Measurements from ENCODE around the gene ZBP1. TPM values are rescaled to one million over a fixed set of nuclear protein-coding genes. Genes with fewer than 3 reads are reported as not detected.

ZBP1 gene
- polyA plus RNA-seq, 4 donors = 0.37 to 2.7 (median 1.6) TPM

- FAIRE-seq (no peak), DNase-seq (no peak)
- Histone ChIP-seq H3K9me3 (ENCODE audit: control insufficient read depth in 2 of 2, insufficient read depth in 1 of 2, low read depth in 1 of 2, low read length in 1 of 2) (peaks cover 0 to 8% of the 10 kb centered on the region in 2 donors), H3K27ac (ENCODE audit: low read depth in 1 of 3, low read length in 2 of 3) (no peak overlapping the region), H3K27me3 (ENCODE audit: control insufficient read depth in 3 of 3, insufficient read depth in 3 of 3, low read length in 3 of 3) (no peaks in the 10 kb centered on the region), H3K4me1 (ENCODE audit: control insufficient read depth in 3 of 3, insufficient read depth in 2 of 3, low read depth in 1 of 3, low read length in 2 of 3) (peaks cover 3 to 52% (median 10%) of the 10 kb centered on the region in 3 donors), H3K4me3 (ENCODE audit: low read depth in 1 of 3, low read length in 3 of 3) (no peak overlapping the region), H3K36me3 (ENCODE audit: control insufficient read depth in 3 of 3, insufficient read depth in 2 of 3, low read depth in 1 of 3, low read length in 3 of 3) (no peaks in the 10 kb centered on the region)
- 74 to 94% (median 83%) methylated on average over 2 of the region's 2 CpGs for WGBS, 3 donors
Measured at GRCh38 chr20:57576002-57576401, 44.2 kb downstream of the ZBP1 start.

- no peak overlapping the region for H3K27ac ChIP-seq (ENCODE audit: low read depth in 1 of 3, low read length in 2 of 3)
- H3K4me1 ChIP-seq (ENCODE audit: control insufficient read depth in 3 of 3, insufficient read depth in 2 of 3, low read depth in 1 of 3, low read length in 2 of 3) = peaks cover 3 to 51% (median 9%) of the 10 kb centered on the region in 3 donors
- peaks cover 0 to 8% of the 10 kb centered on the region in 2 donors for H3K9me3 ChIP-seq (ENCODE audit: control insufficient read depth in 2 of 2, insufficient read depth in 1 of 2, low read depth in 1 of 2, low read length in 1 of 2)
- no peak overlapping the region for H3K4me3 ChIP-seq (ENCODE audit: low read depth in 1 of 3, low read length in 3 of 3)
- FAIRE-seq = no peak
- no peaks in the 10 kb centered on the region for H3K36me3 ChIP-seq (ENCODE audit: control insufficient read depth in 3 of 3, insufficient read depth in 2 of 3, low read depth in 1 of 3, low read length in 3 of 3)
- no peaks in the 10 kb centered on the region for H3K27me3 ChIP-seq (ENCODE audit: control insufficient read depth in 3 of 3, insufficient read depth in 3 of 3, low read length in 3 of 3)
- no peak for DNase-seq
Measured at GRCh38 chr20:57574954-57575353, 45.3 kb downstream of the ZBP1 start.

- Histone ChIP-seq H3K9me3 (ENCODE audit: control insufficient read depth in 2 of 2, insufficient read depth in 1 of 2, low read depth in 1 of 2, low read length in 1 of 2) (peaks cover 0 to 8% of the 10 kb centered on the region in 2 donors), H3K36me3 (ENCODE audit: control insufficient read depth in 3 of 3, insufficient read depth in 2 of 3, low read depth in 1 of 3, low read length in 3 of 3) (no peaks in the 10 kb centered on the region), H3K27me3 (ENCODE audit: control insufficient read depth in 3 of 3, insufficient read depth in 3 of 3, low read length in 3 of 3) (no peaks in the 10 kb centered on the region), H3K4me1 (ENCODE audit: control insufficient read depth in 3 of 3, insufficient read depth in 2 of 3, low read depth in 1 of 3, low read length in 2 of 3) (peaks cover 3 to 48% (median 7%) of the 10 kb centered on the region in 3 donors), H3K4me3 (ENCODE audit: low read depth in 1 of 3, low read length in 3 of 3) (no peak overlapping the region), H3K27ac (ENCODE audit: low read depth in 1 of 3, low read length in 2 of 3) (no peak overlapping the region)
- FAIRE-seq (no peak), DNase-seq (no peak)
- 59 to 85% (median 66%) methylated on average over 5 of the region's 5 CpGs for WGBS, 3 donors
Measured at GRCh38 chr20:57573894-57574293, 46.3 kb downstream of the ZBP1 start.

GRCh38 chr20:57573242-57573641 is 47.0 kb downstream of the ZBP1 start:
- H3K36me3 ChIP-seq (ENCODE audit: control insufficient read depth in 3 of 3, insufficient read depth in 2 of 3, low read depth in 1 of 3, low read length in 3 of 3) = no peaks in the 10 kb centered on the region
- FAIRE-seq (no peak), DNase-seq (no peak)
- H3K4me3 ChIP-seq (ENCODE audit: low read depth in 1 of 3, low read length in 3 of 3) = no peak overlapping the region
- H3K9me3 ChIP-seq (ENCODE audit: control insufficient read depth in 2 of 2, insufficient read depth in 1 of 2, low read depth in 1 of 2, low read length in 1 of 2) = peaks cover 0 to 8% of the 10 kb centered on the region in 2 donors
- H3K27ac ChIP-seq (ENCODE audit: low read depth in 1 of 3, low read length in 2 of 3) = no peak overlapping the region
- no peaks in the 10 kb centered on the region for H3K27me3 ChIP-seq (ENCODE audit: control insufficient read depth in 3 of 3, insufficient read depth in 3 of 3, low read length in 3 of 3)
- 65 to 85% (median 75%) methylated on average over 12 of the region's 12 CpGs for WGBS, 3 donors
- peaks cover 3 to 44% (median 7%) of the 10 kb centered on the region in 3 donors for H3K4me1 ChIP-seq (ENCODE audit: control insufficient read depth in 3 of 3, insufficient read depth in 2 of 3, low read depth in 1 of 3, low read length in 2 of 3)

- H3K27ac ChIP-seq (ENCODE audit: low read depth in 1 of 3, low read length in 2 of 3) = peak overlapping the region in 2 of 3 donors; percentile 6 to 69
- no peak overlapping the region for H3K4me3 ChIP-seq (ENCODE audit: low read depth in 1 of 3, low read length in 3 of 3)
- WGBS, 3 donors = 47 to 74% (median 56%) methylated on average over 3 of the region's 3 CpGs
- no peaks in the 10 kb centered on the region for H3K36me3 ChIP-seq (ENCODE audit: control insufficient read depth in 3 of 3, insufficient read depth in 2 of 3, low read depth in 1 of 3, low read length in 3 of 3)
- H3K27me3 ChIP-seq (ENCODE audit: control insufficient read depth in 3 of 3, insufficient read depth in 3 of 3, low read length in 3 of 3) = no peaks in the 10 kb centered on the region
- peaks cover 0 to 8% of the 10 kb centered on the region in 2 donors for H3K9me3 ChIP-seq (ENCODE audit: control insufficient read depth in 2 of 2, insufficient read depth in 1 of 2, low read depth in 1 of 2, low read length in 1 of 2)
- H3K4me1 ChIP-seq (ENCODE audit: control insufficient read depth in 3 of 3, insufficient read depth in 2 of 3, low read depth in 1 of 3, low read length in 2 of 3) = peaks cover 0 to 41% (median 3%) of the 10 kb centered on the region in 3 donors
- DNase-seq = peak in 1 of 2 donors; percentile 78
- no peak for FAIRE-seq
Measured at GRCh38 chr20:57571782-57572416, 48.3 kb downstream of the ZBP1 start.

- no peak overlapping the region for H3K4me3 ChIP-seq (ENCODE audit: low read depth in 1 of 3, low read length in 3 of 3)
- no peaks in the 10 kb centered on the region for H3K27me3 ChIP-seq (ENCODE audit: control insufficient read depth in 3 of 3, insufficient read depth in 3 of 3, low read length in 3 of 3)
- 74 to 83% (median 82%) methylated on average over 8 of the region's 8 CpGs for WGBS, 3 donors
- FAIRE-seq (no peak), DNase-seq (no peak)
- no peak overlapping the region for H3K27ac ChIP-seq (ENCODE audit: low read depth in 1 of 3, low read length in 2 of 3)
- peaks cover 0 to 41% (median 3%) of the 10 kb centered on the region in 3 donors for H3K4me1 ChIP-seq (ENCODE audit: control insufficient read depth in 3 of 3, insufficient read depth in 2 of 3, low read depth in 1 of 3, low read length in 2 of 3)
- H3K36me3 ChIP-seq (ENCODE audit: control insufficient read depth in 3 of 3, insufficient read depth in 2 of 3, low read depth in 1 of 3, low read length in 3 of 3) = peaks cover 0 to 2% (median 0%) of the 10 kb centered on the region in 3 donors
- peaks cover 0 to 6% of the 10 kb centered on the region in 2 donors for H3K9me3 ChIP-seq (ENCODE audit: control insufficient read depth in 2 of 2, insufficient read depth in 1 of 2, low read depth in 1 of 2, low read length in 1 of 2)
Measured at GRCh38 chr20:57570920-57571319, 49.3 kb downstream of the ZBP1 start.

- FAIRE-seq (no peak), DNase-seq (no peak)
- Histone ChIP-seq H3K4me1 (ENCODE audit: control insufficient read depth in 3 of 3, insufficient read depth in 2 of 3, low read depth in 1 of 3, low read length in 2 of 3) (peaks cover 0 to 41% (median 3%) of the 10 kb centered on the region in 3 donors), H3K4me3 (ENCODE audit: low read depth in 1 of 3, low read length in 3 of 3) (no peak overlapping the region), H3K27ac (ENCODE audit: low read depth in 1 of 3, low read length in 2 of 3) (no peak overlapping the region), H3K36me3 (ENCODE audit: control insufficient read depth in 3 of 3, insufficient read depth in 2 of 3, low read depth in 1 of 3, low read length in 3 of 3) (peaks cover 0 to 5% (median 3%) of the 10 kb centered on the region in 3 donors), H3K27me3 (ENCODE audit: control insufficient read depth in 3 of 3, insufficient read depth in 3 of 3, low read length in 3 of 3) (no peaks in the 10 kb centered on the region), H3K9me3 (ENCODE audit: control insufficient read depth in 2 of 2, insufficient read depth in 1 of 2, low read depth in 1 of 2, low read length in 1 of 2) (no peaks in the 10 kb centered on the region)
- 69 to 71% (median 71%) methylated on average over 20 of the region's 20 CpGs for WGBS, 3 donors
Measured at GRCh38 chr20:57570145-57570850, 49.9 kb downstream of the ZBP1 start.

GRCh38 chr20:57568960-57569359 is 51.3 kb downstream of the ZBP1 start:
- peaks cover 0 to 16% (median 14%) of the 10 kb centered on the region in 3 donors for H3K36me3 ChIP-seq (ENCODE audit: control insufficient read depth in 3 of 3, insufficient read depth in 2 of 3, low read depth in 1 of 3, low read length in 3 of 3)
- H3K27me3 ChIP-seq (ENCODE audit: control insufficient read depth in 3 of 3, insufficient read depth in 3 of 3, low read length in 3 of 3) = no peaks in the 10 kb centered on the region
- FAIRE-seq (no peak), DNase-seq (no peak)
- H3K4me3 ChIP-seq (ENCODE audit: low read depth in 1 of 3, low read length in 3 of 3) = no peak overlapping the region
- H3K27ac ChIP-seq (ENCODE audit: low read depth in 1 of 3, low read length in 2 of 3) = peak overlapping the region in 1 of 3 donors; percentile 41
- H3K4me1 ChIP-seq (ENCODE audit: control insufficient read depth in 3 of 3, insufficient read depth in 2 of 3, low read depth in 1 of 3, low read length in 2 of 3) = peaks cover 0 to 40% (median 3%) of the 10 kb centered on the region in 3 donors
- 88 to 94% (median 91%) methylated on average over 12 of the region's 12 CpGs for WGBS, 3 donors
- peaks cover 0 to 6% of the 10 kb centered on the region in 2 donors for H3K9me3 ChIP-seq (ENCODE audit: control insufficient read depth in 2 of 2, insufficient read depth in 1 of 2, low read depth in 1 of 2, low read length in 1 of 2)
